A549 (cell line): ENCODE results near the gene C4BPB.

Source experiments
- CTCF ChIP-seq: fragments of >200 bp; sonication (Bioruptor Twin); formaldehyde crosslinking; IDR thresholded peaks from 3 replicates; pipeline ENCODE4 v1.5.1; 2016
- EP300 ChIP-seq, 2 experiments: fragments of >200 bp; sonication (Bioruptor Twin); formaldehyde crosslinking; IDR thresholded peaks; 2 replicates in 1 of 2; 3 replicates in 1 of 2; pipeline ENCODE4 v1.6.1; 2016 to 2017
- ESRRA ChIP-seq: fragments of 150-350 bp; IDR thresholded peaks from 2 replicates; pipeline ENCODE4 v1.6.1; 2014; ENCODE audit warnings: mild to moderate bottlenecking, low read length, borderline replicate concordance
- HDAC2 ChIP-seq: fragments of 200-600 bp; sonication (generic); IDR thresholded peaks from 2 replicates; pipeline ENCODE4 v1.6.1; 2016
- JUNB ChIP-seq: fragments of >200 bp; sonication (Bioruptor Twin); formaldehyde crosslinking; IDR thresholded peaks from 2 replicates; pipeline ENCODE4 v1.6.1; 2016
- MAZ ChIP-seq: fragments of 150-350 bp; IDR thresholded peaks from 2 replicates; pipeline ENCODE4 v1.6.1; 2014; ENCODE audit warnings: antibody characterized with exemption, low read depth, low read length, borderline replicate concordance
- MYC ChIP-seq: IDR thresholded peaks from 2 replicates; pipeline ENCODE4 v1.6.1; 2012; ENCODE audit warnings: mild to moderate bottlenecking, inconsistent platforms, low read length, improper control_type of control experiment, borderline replicate concordance
- POLR2A ChIP-seq: IDR thresholded peaks from 2 replicates; pipeline ENCODE4 v1.6.1; 2012; ENCODE audit warnings: mild to moderate bottlenecking, low read length
- RCOR1 ChIP-seq: fragments of 150-350 bp; IDR thresholded peaks from 2 replicates; pipeline ENCODE4 v1.6.1; 2014; ENCODE audit warnings: antibody characterized with exemption, low read length, low read depth
- SMC3 ChIP-seq: fragments of >200 bp; sonication (Bioruptor Twin); formaldehyde crosslinking; IDR thresholded peaks from 3 replicates; pipeline ENCODE4 v1.6.1; 2018; ENCODE audit warnings: inconsistent platforms
- SREBF2 ChIP-seq: fragments of 450-650 bp; IDR thresholded peaks from 2 replicates; pipeline ENCODE4 v1.6.1; 2014; ENCODE audit warnings: mild to moderate bottlenecking, moderate library complexity
- ZFP36 ChIP-seq: fragments of 450-650 bp; IDR thresholded peaks from 2 replicates; pipeline ENCODE4 v1.6.1; 2014; ENCODE audit warnings: borderline replicate concordance; ENCODE audit not compliant: partially characterized antibody
- TF ChIP-seq, protein P1 (sequence below): fragments of 150-350 bp; IDR thresholded peaks from 2 replicates; pipeline ENCODE4 v1.6.1; 2014; ENCODE audit warnings: low read depth, mild to moderate bottlenecking, low read length

GRCh38 chr1:207084232-207084631 is 4.4 kb upstream of the C4BPB start:
- no peak for TF ChIP-seq CTCF
- TF ChIP-seq EP300 (IDR thresholded peaks at IDR 0.05), result no peak
- TF ChIP-seq, protein P1, sequence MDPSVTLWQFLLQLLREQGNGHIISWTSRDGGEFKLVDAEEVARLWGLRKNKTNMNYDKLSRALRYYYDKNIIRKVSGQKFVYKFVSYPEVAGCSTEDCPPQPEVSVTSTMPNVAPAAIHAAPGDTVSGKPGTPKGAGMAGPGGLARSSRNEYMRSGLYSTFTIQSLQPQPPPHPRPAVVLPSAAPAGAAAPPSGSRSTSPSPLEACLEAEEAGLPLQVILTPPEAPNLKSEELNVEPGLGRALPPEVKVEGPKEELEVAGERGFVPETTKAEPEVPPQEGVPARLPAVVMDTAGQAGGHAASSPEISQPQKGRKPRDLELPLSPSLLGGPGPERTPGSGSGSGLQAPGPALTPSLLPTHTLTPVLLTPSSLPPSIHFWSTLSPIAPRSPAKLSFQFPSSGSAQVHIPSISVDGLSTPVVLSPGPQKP, result no peak
- no peak for TF ChIP-seq SMC3
- TF ChIP-seq MAZ, result no peak
- TF ChIP-seq ZFP36, result no peak
- no peak for TF ChIP-seq SREBF2
- TF ChIP-seq RCOR1, result no peak
- no peak for TF ChIP-seq ESRRA
- no peak for TF ChIP-seq JUNB
- no peak for TF ChIP-seq HDAC2
- TF ChIP-seq POLR2A, result no peak
- TF ChIP-seq MYC, result no peak
